ENCODE measurements around the gene ANAPC2.

- TF ChIP-seq RFX5 (IDR thresholded peaks at IDR 0.05; ENCODE audit: low read depth, low read length): no peak
- no peak for TF ChIP-seq CTCF (conservative IDR thresholded peaks at IDR 0.05; ENCODE audit: low read depth, low read length)
- TF ChIP-seq POLR2A (IDR thresholded peaks at IDR 0.05; ENCODE audit: low read depth, low read length): no peak
- TF ChIP-seq FOS (IDR thresholded peaks at IDR 0.05; ENCODE audit: low read depth, low read length): no peak
- TF ChIP-seq RAD21 (IDR thresholded peaks at IDR 0.05; ENCODE audit: low read length): no peak
- no peak for TF ChIP-seq USF2 (IDR thresholded peaks at IDR 0.05; ENCODE audit: low read depth, low read length)
- TF ChIP-seq RCOR1 (IDR thresholded peaks at IDR 0.05; ENCODE audit: insufficient replicate concordance, low read length): no peak
- TF ChIP-seq MAFK (IDR thresholded peaks at IDR 0.05; ENCODE audit: low read depth, low read length): no peak
Measured at GRCh38 chr9:137159105-137160053, 29.0 kb downstream of the ANAPC2 start.
